Heart left ventricle (tissue), 16 donors: Measurements from ENCODE around the gene NFIA. TPM values are rescaled to one million over a fixed set of nuclear protein-coding genes. Genes with fewer than 3 reads are reported as not detected.

ENCODE experiments used
- ATAC-seq, 4 donors: fragments of 200-7000 bp; cut with Tn5 transposase; one replicate each; pipeline ENCODE4 v1.9.1; 2020 to 2022; ENCODE audit warnings: moderate library complexity in 4 of 4, mild to moderate bottlenecking in 3 of 4, moderate number of reproducible peaks in 1 of 4
- DNase-seq, 5 donors: peaks; one replicate each; pipeline ENCODE4 v3.0.0-alpha.2; 2020
- H3K27ac ChIP-seq, 12 donors: fragments of 200-600 bp; sonication (generic) in 4 of 12; one replicate each; pipeline versions ENCODE4 v1.5.0 to v1.8.0; 2016 to 2022; ENCODE audit warnings: mild to moderate bottlenecking in 2 of 12
- H3K27me3 ChIP-seq, 9 donors: fragments of 200-600 bp; sonication (generic) in 2 of 9; one replicate each; pipeline versions ENCODE4 v1.5.1 to v1.8.0; 2016 to 2022; ENCODE audit warnings: mild to moderate bottlenecking in 3 of 9
- H3K36me3 ChIP-seq, 9 donors: fragments of 200-600 bp; sonication (generic) in 2 of 9; one replicate each; pipeline versions ENCODE4 v1.5.0 to v1.8.0; 2018 to 2022; ENCODE audit warnings: mild to moderate bottlenecking in 2 of 9
- H3K4me1 ChIP-seq, 12 donors: fragments of 200-600 bp; sonication (generic) in 4 of 12; one replicate each; pipeline versions ENCODE4 v1.5.0 to v1.8.0; 2016 to 2022; ENCODE audit warnings: mild to moderate bottlenecking in 3 of 12
- H3K4me3 ChIP-seq, 12 donors: fragments of 200-600 bp; sonication (generic) in 4 of 12; one replicate each; pipeline versions ENCODE4 v1.5.0 to v1.8.0; 2017 to 2022; ENCODE audit warnings: mild to moderate bottlenecking in 9 of 12, moderate library complexity in 4 of 12
- H3K9me3 ChIP-seq, 12 donors: fragments of 200-600 bp; sonication (generic) in 4 of 12; one replicate each; pipeline versions ENCODE4 v1.5.0 to v1.8.0; 2016 to 2022; ENCODE audit warnings: mild to moderate bottlenecking in 1 of 12
- CTCF ChIP-seq, 12 donors: fragments of 200-600 bp; sonication (generic) in 4 of 12; IDR thresholded peaks; one replicate each; pipeline versions ENCODE4 v1.5.0 to v1.8.0; 2018 to 2022; ENCODE audit warnings: antibody characterized with exemption in 12 of 12, mild to moderate bottlenecking in 5 of 12
- POLR2A ChIP-seq, 2 donors: fragments of 450-650 bp; IDR thresholded peaks; one replicate each; pipeline ENCODE4 v1.6.1; 2017; ENCODE audit warnings: antibody characterized with exemption in 2 of 2, mild to moderate bottlenecking in 2 of 2, moderate library complexity in 2 of 2
- WGBS, 4 donors: extraction: QIAGEN DNeasy Blood & Tissue Kit in 2 of 4; methylation state at CpG; one replicate each; pipeline versions ENCODE4 v1.1.5 to v1.1.7; 2013 to 2018; 5-methylcytosine and 5-hydroxymethylcytosine counted together
- intact Hi-C, 10 donors: fragments of 100-400 bp; cut with DNase I; formaldehyde crosslinking; loops; one replicate each; pipeline versions ENCODE4 v1.11.1 to v1.14.2; 2022
- polyA plus RNA-seq, 2 donors: library from polyadenylated mRNA; stranded (reverse); fragments of 200-250 nt; gene quantifications; one replicate each; pipeline ENCODE4 v1.2.3, GENCODE V29; 2013
- total RNA-seq, 9 donors: library from RNA; depleted of rRNA in 2 of 9; stranded (reverse); fragments of >200 nt in 2 of 9; fragmentation: NEBNext Ultra II Directional in 3 of 9; extraction: Animal tissue kit (Norgen Biotek cat#: 25700) in 3 of 9; gene quantifications; one replicate each; pipeline versions ENCODE4 v1.1.0 to v1.2.4, GENCODE V29; 2016 to 2023
- donor health status: ischemic (EF 13 %, LVEDD 7.1; RV severe dilation, severe dysfunction).
- donor health status: healthy with polysubstance abuse.
- donor health status: DM: no; HTN: yes; CAD: no.
- donor health status: DM: no; HTN: no; CAD: no.
- donor health status: ischemic (EF 25% LVEDD 6.9; RV normal size, moderate dysfunction).
- donor health status: ischemic (EF 25% LVEDD 5.7; RV mildly dilated, moderate dysfunction).
- donor health status: healthy.
- donor health status: DM: yes; HTN: yes; CAD: no.
- donor health status: ischemic (EF 35%, LVEDD 5.7; RV mildly dilated, moderate dysfunction).
- donor health status: nonischemic (EF 11% LVEDD 7.7; RV severe dilation, severe dysfunction).
- donor health status: DM: yes; HTN: yes; CAD: no.
- donor health status: PGD.
- donor health status: ischemic (EF 29% LVEDD 5.4; RV normal size, mild dysfunction).
- donor health status: nonischemic (EF 23%, LVEDD 6.1; RV moderate dilation, normal function).

NFIA gene
- total and polyA plus RNA-seq, 11 donors, result 12.7 to 121 (median 96.5) TPM

GRCh38 chr1:61143821-61144424 lies 61.6 kb downstream of the NFIA start:
- Histone ChIP-seq H3K4me3 (no peak overlapping the region), H3K27ac (no peak overlapping the region), H3K36me3 (no peaks in the 10 kb centered on the region), H3K9me3 (no peaks in the 10 kb centered on the region), H3K27me3 (no peaks in the 10 kb centered on the region), H3K4me1 (peaks cover 0 to 65% (median 52%) of the 10 kb centered on the region in 12 donors)
- DNase-seq, result no peak
- ATAC-seq, result no peak
- no peak for TF ChIP-seq CTCF (IDR thresholded peaks at IDR 0.05)
- no peak for TF ChIP-seq POLR2A (IDR thresholded peaks at IDR 0.05)
- WGBS, 4 donors, result 81 to 86% (median 84%) methylated on average over 5 of the region's 5 CpGs
- intact Hi-C loops, result loop anchor here in 1 of 10 donors (5.0 kb wide), 1 partner anchor 33 kb away; no protein-coding TSS in a partner anchor

- Histone ChIP-seq H3K9me3 (no peaks in the 10 kb centered on the region), H3K36me3 (no peaks in the 10 kb centered on the region), H3K27ac (no peak overlapping the region), H3K4me1 (peaks cover 2 to 58% (median 29%) of the 10 kb centered on the region in 12 donors), H3K27me3 (no peaks in the 10 kb centered on the region), H3K4me3 (no peak overlapping the region)
- ATAC-seq, result no peak
- intact Hi-C loops, result no loop called here
- whole genome bisulfite sequencing, 4 donors, result 88 to 97% (median 90%) methylated on average over 1 of the region's 1 CpG
- TF ChIP-seq POLR2A (IDR thresholded peaks at IDR 0.05) (no peak), CTCF (IDR thresholded peaks at IDR 0.05) (no peak)
- no peak for DNase-seq
Observed at GRCh38 chr1:61149010-61149860, 66.9 kb downstream of the NFIA start.

GRCh38 chr1:61151565-61151964 lies 69.2 kb downstream of the NFIA start:
- H3K27ac ChIP-seq, result peak overlapping the region in 1 of 12 donors; percentile 57
- intact Hi-C loops, result no loop called here

More at GRCh38 chr1:61151565-61151964, 69.2 kb downstream of the NFIA start:
- no peak overlapping the region for H3K4me3 ChIP-seq
- H3K9me3 ChIP-seq, result no peaks in the 10 kb centered on the region
- no peaks in the 10 kb centered on the region for H3K36me3 ChIP-seq
- WGBS, 4 donors, result 85 to 89% (median 87%) methylated on average over 4 of the region's 4 CpGs
- no peaks in the 10 kb centered on the region for H3K27me3 ChIP-seq
- DNase-seq (no peak), ATAC-seq (peak in 2 of 4 donors; percentile 11 to 19)
- TF ChIP-seq CTCF (IDR thresholded peaks at IDR 0.05) (no peak), POLR2A (IDR thresholded peaks at IDR 0.05) (no peak)
- peaks cover 7 to 72% (median 36%) of the 10 kb centered on the region in 12 donors for H3K4me1 ChIP-seq
